GM21360 (cell line): Measurements from ENCODE around the gene C2orf49.

ENCODE experiments used
- ATAC-seq: cut with Tn5 transposase; IDR thresholded peaks from one replicate; pipeline ENCODE4 v1.9.1; 2021; ENCODE audit warnings: mild to moderate bottlenecking, moderate library complexity; ENCODE audit not compliant: unreplicated experiment

The C2orf49 gene

GRCh38 chr2:105380432-105381100 is 43.2 kb downstream of the C2orf49 start:
- ATAC-seq, result no peak

- no peak for ATAC-seq
Measured at GRCh38 chr2:105381101-105381668, 43.8 kb downstream of the C2orf49 start.

GRCh38 chr2:105382177-105382576 is 44.8 kb downstream of the C2orf49 start:
- ATAC-seq, result no peak

GRCh38 chr2:105383432-105384166 is 46.3 kb downstream of the C2orf49 start:
- ATAC-seq, result no peak

- ATAC-seq, result no peak
Measured at GRCh38 chr2:105384216-105384615, 46.9 kb downstream of the C2orf49 start.

- ATAC-seq, result no peak
Measured at GRCh38 chr2:105384861-105385260, 47.5 kb downstream of the C2orf49 start.

GRCh38 chr2:105385731-105386540 is 48.6 kb downstream of the C2orf49 start:
- ATAC-seq, result no peak

- no peak for ATAC-seq
Measured at GRCh38 chr2:105387225-105387624, 49.9 kb downstream of the C2orf49 start.

- ATAC-seq, result no peak
Measured at GRCh38 chr2:105388971-105389381, 51.6 kb downstream of the C2orf49 start.

- no peak for ATAC-seq
Measured at GRCh38 chr2:105390454-105390853, 53.1 kb downstream of the C2orf49 start.

GRCh38 chr2:105391058-105391627 is 53.8 kb downstream of the C2orf49 start:
- no peak for ATAC-seq

GRCh38 chr2:105391763-105392662 is 54.7 kb downstream of the C2orf49 start:
- no peak for ATAC-seq

GRCh38 chr2:105393373-105394055 is 56.2 kb downstream of the C2orf49 start:
- no peak for ATAC-seq

- no peak for ATAC-seq
Measured at GRCh38 chr2:105394951-105395611, 57.7 kb downstream of the C2orf49 start.

- ATAC-seq, result no peak
Measured at GRCh38 chr2:105395691-105396090, 58.4 kb downstream of the C2orf49 start.

- ATAC-seq, result no peak
Measured at GRCh38 chr2:105396254-105397024, 59.1 kb downstream of the C2orf49 start.

GRCh38 chr2:105397025-105397722 is 59.8 kb downstream of the C2orf49 start:
- no peak for ATAC-seq
